T-helper 1 cell treated with Interleukin-12 subunit alpha and Interleukin-12 subunit beta and Interleukin-4 antibody, amounts not matched to agents 30 ng/mL and 1 ng/mL, for 36 hours (primary cell): ENCODE results near the gene PATJ. TPM values are rescaled to one million over a fixed set of nuclear protein-coding genes. Genes with fewer than 3 reads are reported as not detected.

Experiments used
- intact Hi-C: fragments of 100-400 bp; cut with micrococcal nuclease; formaldehyde crosslinking; loops from one replicate; pipeline ENCODE4 v1.15.1; 2024
- total RNA-seq: library from RNA; stranded (reverse); gene quantifications from 2 replicates; pipeline ENCODE4 v1.2.3, GENCODE V29; 2022

The PATJ gene
- total RNA-seq, 1 donor from 2014 or later: 19.4 TPM

- intact Hi-C loops: no loop called here
Measured at GRCh38 chr1:62084310-62084890, 342.1 kb downstream of the PATJ start.

- intact Hi-C loops: no loop called here
Measured at GRCh38 chr1:62088439-62088838, 346.2 kb downstream of the PATJ start.

GRCh38 chr1:62089570-62089969, 347.3 kb downstream of the PATJ start:
- intact Hi-C loops: no loop called here

GRCh38 chr1:62090016-62090415, 347.7 kb downstream of the PATJ start:
- intact Hi-C loops: no loop called here

- intact Hi-C loops: no loop called here
Measured at GRCh38 chr1:62092110-62092509, 349.8 kb downstream of the PATJ start.

- intact Hi-C loops: no loop called here
Measured at GRCh38 chr1:62093261-62093660, 351.0 kb downstream of the PATJ start.

GRCh38 chr1:62097464-62097863, 355.2 kb downstream of the PATJ start:
- intact Hi-C loops: no loop called here

GRCh38 chr1:62100442-62100841, 358.2 kb downstream of the PATJ start:
- intact Hi-C loops: no loop called here

GRCh38 chr1:62103846-62104245, 361.6 kb downstream of the PATJ start:
- intact Hi-C loops: no loop called here

- intact Hi-C loops: no loop called here
Measured at GRCh38 chr1:62107923-62108322, 365.6 kb downstream of the PATJ start.

GRCh38 chr1:62109124-62109523, 366.8 kb downstream of the PATJ start:
- intact Hi-C loops: no loop called here

- intact Hi-C loops: no loop called here
Measured at GRCh38 chr1:62110198-62110817, 368.0 kb downstream of the PATJ start.

GRCh38 chr1:62111084-62111483, 368.8 kb downstream of the PATJ start:
- intact Hi-C loops: no loop called here

GRCh38 chr1:62113507-62113906, 371.2 kb downstream of the PATJ start:
- intact Hi-C loops: no loop called here

GRCh38 chr1:62117018-62117750, 374.9 kb downstream of the PATJ start:
- intact Hi-C loops: no loop called here

- intact Hi-C loops: no loop called here
Measured at GRCh38 chr1:62126579-62127290, 384.5 kb downstream of the PATJ start.

GRCh38 chr1:62128745-62129144, 386.5 kb downstream of the PATJ start:
- intact Hi-C loops: no loop called here

- intact Hi-C loops: loop anchor here (1.0 kb wide), 1 partner anchor 49 kb away; no protein-coding TSS in a partner anchor
Measured at GRCh38 chr1:62131093-62131725, 388.9 kb downstream of the PATJ start.

GRCh38 chr1:62138029-62138428, 395.7 kb downstream of the PATJ start:
- intact Hi-C loops: no loop called here

GRCh38 chr1:62139410-62139809, 397.1 kb downstream of the PATJ start:
- intact Hi-C loops: no loop called here

- intact Hi-C loops: no loop called here
Measured at GRCh38 chr1:62140666-62141065, 398.4 kb downstream of the PATJ start.

GRCh38 chr1:62142496-62142895, 400.2 kb downstream of the PATJ start:
- intact Hi-C loops: no loop called here
